ENCODE data around the gene GRB2.
"Not testable (repeated sequence)": the region's sequence is repeated elsewhere in the genome, so short reads cannot be mapped to it uniquely, and the experiment has no call there.

The GRB2 gene

DNA sequence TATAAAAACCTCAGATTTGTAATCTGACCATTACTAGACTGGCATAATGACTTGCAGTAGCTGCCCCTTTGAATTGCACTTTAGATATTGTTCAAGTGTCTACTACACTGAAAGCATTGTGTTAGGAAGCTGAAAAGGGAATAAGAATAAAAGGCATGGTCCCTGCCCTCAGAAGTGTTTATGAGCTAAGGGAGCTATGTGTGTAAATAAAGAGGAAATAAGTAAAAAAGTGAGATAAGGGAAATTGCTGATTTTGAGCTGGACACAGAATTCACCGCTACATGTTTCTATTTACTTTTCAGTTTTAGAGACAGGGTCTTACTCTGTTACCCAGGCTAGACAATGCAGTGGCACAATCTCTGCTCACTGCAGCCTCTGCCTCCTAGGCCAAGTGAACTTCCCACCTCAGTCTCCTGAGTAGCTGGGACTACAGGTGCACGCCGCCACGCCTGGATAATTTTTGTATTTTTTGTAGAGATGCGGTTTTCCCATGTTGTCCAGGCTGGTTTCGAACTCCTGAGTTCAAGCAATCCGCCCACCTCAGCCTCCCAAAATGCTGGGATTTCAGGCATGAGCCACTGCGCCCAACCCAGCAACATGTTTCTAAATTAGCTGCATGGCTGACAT, 57.0 kb downstream of the GRB2 start:
- no peak for DNase-seq

DNA sequence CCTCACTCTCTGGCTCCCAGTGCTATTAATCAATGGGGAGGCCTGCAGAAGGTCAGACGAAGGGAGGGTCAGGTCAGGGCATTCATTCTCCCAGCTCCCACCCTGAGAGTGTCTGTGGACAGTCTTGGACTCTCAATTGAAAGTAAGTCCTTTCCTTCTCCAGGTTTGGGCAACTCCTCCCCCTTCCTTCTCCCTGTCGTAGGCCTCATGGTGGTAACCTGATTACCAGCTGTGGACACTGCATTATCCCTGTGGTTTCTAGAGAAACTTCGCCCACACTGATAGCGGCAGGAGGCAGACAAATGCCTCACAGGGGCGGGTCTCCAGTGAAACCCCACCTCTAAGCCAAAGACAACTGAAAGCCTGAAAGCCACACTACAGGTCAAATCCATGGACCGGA, 58.6 kb downstream of the GRB2 start:
- peak; percentile 26 for DNase-seq

DNA sequence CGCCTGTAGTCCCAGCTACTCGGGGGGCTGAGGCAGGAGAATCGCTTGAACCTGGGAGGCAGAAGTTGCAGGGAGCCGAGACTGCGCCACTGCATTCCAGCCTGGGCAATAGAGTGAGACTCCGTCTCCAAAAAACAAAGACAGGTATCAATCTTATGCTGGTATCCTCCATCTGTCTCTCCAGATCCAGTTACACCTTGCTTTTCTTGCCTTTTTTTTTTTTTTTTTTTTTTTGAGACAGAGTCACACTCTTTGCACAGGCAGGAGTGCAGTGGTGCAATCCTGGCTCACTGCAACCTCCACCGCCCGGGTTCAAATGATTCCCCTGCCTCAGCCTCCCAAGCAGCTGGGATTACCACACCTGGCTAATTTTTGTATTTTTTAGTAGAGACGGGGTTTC, 59.1 kb downstream of the GRB2 start:
- DNase-seq = not testable (repeated sequence)

DNA sequence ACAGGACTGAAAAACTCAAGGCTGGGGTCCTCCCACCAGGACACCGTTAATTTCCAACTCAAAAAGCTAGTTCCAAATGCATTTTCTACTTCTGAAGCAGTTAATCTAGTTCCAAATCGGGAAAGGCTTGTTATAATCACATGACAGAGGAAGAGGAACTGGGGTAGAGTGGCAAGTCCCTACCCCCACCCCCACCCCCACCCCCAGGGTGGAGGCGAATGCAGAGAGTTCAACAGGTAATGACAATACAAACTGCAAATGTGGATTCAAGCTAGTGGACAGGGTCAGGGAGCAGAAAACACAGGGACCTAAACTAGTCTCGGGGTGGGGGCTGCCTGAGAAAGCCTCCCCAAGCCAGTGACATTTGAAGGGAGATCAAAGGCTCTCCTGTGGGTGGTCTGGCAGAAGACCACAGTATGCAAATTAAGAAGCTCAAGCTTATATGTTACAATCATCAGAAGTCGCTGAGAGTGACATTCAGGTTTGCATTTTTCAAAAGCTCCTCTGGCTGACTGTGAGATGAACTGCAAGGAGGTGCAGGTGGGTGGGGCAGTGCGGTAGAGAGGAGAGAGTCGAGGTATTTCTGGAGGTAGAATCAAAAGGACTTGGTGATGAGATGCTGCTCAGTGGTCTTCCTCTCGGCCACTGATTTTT, 59.8 kb downstream of the GRB2 start:
- peak; percentile 22 for DNase-seq

DNA sequence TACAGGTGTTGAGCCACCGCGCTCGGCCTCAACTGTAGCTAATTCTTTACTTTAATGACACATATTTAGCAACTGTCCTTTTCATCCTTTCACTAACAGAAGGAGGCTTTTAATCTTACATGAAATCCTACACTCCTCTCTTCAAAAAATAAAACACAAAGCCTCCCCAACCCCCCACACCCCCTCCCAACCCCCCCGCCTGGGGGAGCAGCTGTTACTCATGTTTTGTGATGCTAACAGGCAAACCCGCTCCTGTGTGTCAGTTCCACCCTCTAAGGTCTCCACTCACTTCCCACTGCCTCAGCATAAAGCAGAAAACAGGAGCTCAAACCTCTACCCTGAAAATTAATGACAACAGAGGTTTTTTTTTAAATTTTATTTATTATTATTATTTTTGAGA, 60.8 kb downstream of the GRB2 start:
- DNase-seq = peak; percentile 22

DNA sequence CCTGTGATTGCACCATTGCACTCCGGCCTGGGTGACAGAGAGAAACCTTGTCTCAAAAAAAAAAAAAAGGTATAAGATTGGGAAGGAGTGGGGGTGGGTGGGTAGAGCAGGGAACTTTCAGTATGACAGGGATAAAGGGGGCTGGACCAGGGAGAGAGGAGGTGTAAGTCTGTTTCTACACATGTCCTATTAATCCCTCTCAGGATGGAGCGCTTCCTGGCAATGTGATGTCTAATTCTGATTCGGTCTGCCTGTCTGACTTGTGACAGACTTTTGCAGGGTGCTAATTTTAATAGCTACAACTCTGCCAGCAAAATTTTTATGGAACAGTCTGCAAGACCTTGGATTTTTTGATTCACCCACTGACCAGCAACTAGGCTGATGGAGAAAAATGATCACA, 62.5 kb downstream of the GRB2 start:
- DNase-seq = no peak

DNA sequence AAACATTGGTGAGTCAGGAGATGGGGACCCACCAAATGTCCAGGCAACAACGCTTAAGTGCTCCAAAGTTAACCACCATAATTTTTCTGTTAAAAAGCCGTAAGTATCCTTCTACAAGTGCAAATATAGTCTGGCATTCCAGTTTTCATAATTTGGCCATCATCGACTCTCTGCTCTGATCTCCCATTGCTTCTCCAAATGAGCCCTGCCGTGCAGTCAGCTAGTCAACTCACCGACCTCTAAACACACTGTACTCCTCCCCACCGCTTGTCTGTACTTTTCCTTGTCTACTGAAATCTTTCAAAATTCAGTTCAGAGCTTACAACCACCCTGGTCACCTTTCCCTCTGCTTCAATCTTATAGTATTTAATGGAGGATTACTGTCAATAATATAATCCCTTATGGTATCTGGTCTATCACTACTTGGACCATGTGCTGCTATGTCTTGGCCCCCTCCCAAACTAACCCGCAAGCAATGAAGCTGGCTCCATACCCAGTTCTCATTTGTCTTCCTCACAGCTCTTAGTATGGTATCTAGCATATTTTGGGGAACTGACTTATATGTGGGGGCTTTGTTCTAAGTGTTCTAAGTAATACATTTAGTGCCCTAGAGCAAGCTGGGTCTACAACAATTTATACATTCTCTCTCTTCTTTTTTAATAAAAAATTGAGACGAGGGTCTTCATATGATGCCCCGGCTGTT, 63.5 kb downstream of the GRB2 start:
- DNase-seq = no peak

DNA sequence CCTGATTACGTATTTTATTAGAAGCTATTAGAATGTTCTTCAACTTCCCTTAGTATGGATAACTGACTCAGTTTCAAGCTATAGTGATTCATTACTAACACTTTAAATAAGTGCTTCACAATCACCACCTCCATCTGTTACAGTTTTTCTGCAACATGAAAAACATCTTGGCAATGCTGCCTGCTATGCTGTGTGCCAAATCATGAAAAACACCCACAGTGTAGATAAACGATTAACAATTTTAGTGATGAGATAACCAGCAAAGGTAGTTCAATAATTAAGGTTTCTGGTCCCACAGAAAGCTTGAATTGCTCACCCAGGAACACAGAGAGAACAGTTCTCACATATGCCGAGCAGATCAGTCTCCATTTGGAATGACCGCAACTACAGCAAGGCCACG, 64.8 kb downstream of the GRB2 start:
- no peak for DNase-seq

DNA sequence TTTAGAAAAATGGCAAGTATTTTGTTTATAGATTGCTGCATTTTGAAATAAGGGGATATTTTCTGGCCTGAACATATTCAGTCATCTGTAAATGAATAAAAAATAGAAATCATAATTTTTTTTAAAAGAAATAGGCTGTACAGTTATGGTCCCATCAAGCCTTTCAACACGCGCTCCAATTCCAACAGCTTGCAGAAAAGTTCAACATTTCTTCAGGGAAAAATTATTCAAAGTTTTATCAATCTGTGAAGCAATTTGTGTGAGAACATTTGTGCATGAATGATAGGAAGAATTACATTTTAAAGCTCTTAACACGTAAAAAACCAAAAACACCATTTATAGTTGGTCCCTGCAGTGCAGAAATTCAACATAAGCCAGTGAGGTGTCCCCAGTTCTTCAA, 65.5 kb downstream of the GRB2 start:
- no peak for DNase-seq

DNA sequence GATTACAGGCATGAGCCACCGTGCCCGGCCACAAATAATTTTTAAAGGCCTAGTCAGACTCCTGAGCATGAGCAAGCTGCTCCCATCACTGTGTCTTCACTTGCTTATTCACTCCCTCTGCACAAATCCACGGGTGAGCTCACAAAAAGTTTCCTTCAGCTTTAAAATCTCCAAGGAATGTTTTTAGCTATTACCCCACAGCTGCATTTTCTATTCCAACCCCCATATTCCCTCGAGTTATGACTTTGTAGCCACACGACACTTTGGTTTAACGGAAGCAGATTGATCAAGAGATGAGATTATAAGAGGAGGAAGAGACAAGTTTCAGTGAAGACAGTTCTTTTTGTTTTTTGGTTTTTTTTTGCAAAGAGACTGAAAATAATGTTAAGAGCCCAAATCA, 67.1 kb downstream of the GRB2 start:
- DNase-seq = no peak

DNA sequence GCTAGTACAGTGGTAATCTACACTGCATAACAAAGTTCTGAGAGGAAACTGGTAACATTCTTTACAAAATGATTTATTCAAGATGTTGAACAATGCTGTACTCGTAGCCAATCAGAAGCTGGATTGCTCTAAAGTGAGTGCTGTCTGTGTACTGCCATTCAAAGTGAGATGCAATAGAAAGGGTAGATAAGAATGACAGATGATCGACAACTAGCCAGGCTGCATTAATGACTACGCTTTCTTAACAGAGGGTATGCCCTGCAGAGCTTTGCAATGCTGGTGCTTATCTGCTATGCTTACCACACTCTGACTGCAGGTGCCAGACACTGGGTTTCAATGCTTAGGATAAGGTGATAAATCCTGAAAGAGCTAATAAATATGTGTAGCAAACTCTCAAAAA, 70.2 kb downstream of the GRB2 start:
- no peak for DNase-seq

DNA sequence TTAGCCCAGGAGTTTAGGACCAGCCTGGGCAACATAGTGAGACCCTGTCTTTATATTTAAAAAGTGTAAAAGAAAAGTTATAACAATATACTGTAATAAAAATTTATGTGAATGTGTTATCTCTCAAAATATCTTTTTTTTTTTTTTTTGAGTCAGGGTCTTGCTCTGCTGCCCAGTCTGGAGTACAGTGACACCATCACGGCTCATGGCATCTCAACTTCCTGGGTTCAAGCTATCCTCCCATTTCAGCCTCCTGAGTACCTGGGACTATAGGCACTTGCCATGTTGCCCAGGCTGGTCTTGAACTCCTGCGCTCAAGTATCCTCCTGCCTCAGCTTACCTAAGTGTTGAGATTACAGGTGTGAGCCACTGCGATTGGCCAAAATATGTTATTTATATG, 70.8 kb downstream of the GRB2 start:
- no peak for DNase-seq

DNA sequence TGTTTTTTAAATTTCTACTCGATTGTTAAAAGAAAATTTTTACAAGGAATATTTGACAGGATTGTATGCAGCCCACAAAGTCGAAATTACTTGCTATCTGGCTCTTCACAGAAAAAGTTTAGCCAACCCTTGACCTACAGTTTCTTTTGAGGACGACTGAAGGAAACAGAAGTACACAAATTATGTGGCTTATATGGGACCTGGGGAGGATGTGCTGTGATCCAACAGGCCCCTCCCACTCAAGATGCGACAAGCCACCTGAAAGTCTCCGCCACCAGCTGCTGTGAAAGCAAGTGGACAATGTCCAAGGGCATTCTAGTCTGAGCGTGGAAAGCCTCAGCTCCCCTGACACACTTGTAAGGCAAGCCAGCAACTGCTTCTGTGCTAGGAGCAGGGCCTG, 73.8 kb downstream of the GRB2 start:
- DNase-seq = no peak

DNA sequence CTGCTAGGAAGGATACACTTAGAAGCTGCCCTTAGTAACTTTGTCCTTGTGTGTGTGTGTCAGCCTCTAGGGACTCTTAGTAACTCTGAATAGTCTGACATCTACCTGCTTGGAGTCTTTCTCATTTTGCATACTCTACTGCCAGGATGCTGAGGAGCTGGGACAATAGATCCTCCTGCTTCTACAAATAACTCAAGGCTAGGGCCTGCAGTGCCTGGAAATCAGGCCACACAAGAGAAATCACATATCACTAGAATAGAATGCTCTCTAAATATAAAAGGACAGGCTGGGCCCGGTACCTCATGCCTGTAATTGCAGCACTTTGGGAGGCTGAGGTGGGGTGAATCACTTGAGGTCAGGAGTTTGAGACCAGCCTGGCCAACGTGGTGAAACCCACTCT, 77.7 kb downstream of the GRB2 start:
- DNase-seq = no peak

DNA sequence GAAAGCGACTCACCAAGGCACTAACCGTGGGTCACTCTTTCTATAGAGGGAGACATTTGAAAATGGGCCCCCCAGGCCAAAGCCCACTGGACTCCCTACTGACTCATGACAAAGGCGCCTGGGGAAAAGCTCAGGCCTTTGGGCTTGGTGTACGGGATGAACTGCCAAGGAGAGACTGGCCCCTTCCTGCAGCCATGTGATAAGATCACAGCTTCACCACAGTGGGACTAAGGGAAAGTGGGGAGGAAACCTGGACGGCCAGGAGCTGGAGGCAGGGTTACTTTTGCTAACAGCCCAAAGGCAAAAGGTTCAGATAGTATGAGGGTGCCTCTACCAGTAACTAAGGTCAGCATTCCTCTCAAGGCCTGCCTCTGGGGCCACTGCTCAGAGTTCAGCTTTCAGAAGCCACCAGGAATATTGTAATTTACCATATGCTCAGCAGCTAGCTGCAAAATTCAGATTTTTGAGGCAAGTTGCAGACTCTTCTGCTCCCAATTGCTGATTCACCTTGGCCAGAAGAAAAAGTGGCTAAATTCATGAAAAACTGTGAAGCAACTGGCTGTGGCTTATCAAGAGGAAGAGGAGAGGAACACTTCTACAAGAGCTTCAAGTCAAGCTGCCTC, 79.1 kb downstream of the GRB2 start:
- no peak for DNase-seq

DNA sequence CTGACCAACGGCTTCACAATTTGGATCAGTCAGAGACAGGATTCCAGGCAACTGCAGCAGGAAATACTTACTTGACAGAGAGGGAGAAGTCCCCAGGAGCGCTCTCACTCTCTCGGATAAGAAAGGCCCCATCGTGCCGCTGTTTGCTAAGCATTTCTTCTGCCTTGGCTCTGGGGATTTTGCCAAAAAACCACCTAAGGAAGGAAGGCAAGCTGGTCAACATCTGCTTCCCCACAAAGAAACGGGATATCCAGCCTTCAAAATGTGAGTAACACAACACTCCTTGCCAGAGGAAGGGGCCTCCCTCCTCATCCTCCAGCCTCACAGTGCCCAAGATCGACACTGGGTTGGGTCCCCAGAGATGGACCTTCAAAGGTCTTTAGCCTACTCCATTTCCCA, 79.7 kb downstream of the GRB2 start:
- DNase-seq = no peak

DNA sequence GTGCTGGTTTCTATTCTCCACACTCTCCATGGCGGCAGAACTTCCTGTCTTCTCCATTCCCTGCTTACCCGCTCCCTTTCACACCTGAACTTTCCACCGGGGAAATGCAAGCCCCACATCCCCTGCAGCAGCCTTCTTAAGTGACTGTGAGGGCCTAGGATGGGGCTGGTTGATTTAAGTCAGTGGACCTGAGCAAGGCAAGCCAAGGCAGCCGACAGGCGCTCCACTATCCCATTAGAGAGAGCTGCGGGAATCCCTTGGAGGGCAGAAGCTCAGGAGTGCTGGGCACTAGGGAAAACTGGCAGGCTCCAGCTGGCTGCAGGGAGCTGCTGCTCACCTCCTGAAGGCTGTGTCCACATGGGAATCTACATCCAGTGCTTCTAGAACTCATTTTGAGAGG, 80.1 kb downstream of the GRB2 start:
- no peak for DNase-seq

DNA sequence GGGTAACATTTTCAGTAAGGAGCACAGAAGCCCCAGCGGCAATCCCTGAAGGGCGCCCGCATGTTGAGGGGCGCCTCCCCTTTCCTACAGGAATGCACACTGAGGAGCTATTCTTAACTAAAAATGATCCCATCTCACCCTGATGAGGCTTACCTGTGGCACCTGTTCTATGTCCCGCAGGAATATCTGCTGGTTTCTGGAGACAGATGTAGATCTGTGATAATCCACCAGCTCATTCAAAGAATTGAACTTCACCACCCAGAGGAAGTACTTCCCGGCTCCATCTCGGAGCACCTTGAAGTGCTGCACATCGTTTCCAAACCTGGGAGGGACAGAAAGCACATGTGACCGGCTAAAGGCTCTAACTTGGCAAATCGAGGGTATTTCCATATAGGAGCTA, 84.0 kb downstream of the GRB2 start:
- DNase-seq = no peak

DNA sequence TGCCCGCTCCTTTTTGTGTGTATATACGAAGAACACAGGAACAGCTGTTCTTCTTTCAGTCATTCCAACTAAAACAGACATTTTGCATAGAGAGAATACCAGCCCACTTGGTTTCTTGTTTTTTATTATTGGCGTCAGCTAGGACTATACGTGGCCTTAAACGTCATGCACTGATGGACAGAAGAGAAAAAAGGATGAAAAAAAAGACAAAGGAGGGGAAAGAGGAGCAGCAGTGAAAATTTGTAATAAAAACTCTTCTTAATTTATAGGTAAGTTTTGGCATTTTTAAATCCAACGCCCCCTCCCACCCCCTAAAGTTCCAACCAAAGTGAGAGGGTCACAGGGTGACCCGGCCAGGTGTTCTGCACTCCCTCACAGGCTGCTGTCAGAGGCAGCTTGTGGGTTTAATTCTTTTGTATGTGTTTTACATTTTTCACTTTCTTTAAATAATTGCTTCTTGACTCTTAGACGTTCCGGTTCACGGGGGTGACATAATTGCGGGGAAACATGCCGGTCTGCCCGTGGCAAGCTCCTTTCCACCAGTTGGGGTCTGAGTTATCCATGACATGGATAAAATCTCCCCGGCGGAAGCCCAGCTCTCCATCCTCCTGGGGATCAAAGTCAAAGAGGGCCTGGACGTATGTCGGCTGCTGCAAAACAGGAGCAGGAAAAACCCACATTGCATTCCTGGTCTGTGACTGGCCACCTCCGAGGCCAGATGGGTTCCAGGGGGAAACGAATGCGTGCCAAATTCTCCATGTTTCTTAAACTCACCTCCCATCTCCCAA, 85.4 kb downstream of the GRB2 start:
- DNase-seq = no peak

DNA sequence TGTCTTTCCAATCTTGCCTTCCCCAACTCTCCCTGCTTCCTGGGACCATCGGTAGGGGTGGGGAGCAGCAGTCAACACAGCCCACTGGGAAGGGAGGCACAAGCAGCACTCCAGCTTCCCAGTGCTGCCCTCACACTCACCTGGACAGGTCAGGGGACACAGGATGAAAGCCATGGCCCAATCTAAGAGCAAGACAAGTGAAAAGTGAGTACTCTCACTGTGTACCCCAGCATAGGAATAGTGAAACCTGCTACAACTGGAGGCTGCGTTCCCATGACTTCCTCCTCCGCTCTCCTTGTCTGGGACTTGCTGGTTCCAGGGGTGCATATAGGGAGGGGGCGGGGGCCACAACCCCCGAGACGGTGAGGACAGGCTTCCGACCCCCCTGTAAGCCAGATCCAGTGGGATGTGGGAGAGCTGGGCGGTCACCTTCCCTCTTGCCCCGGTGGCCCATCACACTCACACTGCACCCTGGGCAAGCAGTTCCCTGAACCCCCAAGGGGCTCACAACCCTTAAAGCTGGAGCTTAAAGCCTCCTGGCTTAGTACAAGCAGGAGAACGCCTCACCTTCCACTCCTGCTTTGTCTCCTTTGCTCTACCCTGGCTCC, 86.8 kb downstream of the GRB2 start:
- no peak for DNase-seq

DNA sequence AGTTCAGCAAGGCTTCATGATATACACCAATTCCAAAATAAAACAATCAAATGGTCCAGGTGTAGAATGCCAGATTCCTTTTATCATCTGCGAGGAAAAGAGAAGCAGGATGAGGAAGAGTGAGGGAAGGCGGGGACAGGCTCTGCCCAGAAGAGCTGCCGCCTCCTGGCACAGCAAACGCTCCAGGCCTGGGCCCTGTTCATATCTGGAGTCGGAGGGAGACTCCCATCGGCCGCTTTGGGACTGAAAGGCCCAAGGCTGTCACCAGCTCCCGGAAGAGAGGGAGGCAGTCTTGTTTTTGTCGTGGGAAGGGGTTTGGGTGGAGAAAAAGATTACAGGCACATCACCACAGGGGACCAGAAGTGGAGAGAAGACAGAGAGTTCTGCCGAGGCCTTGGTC, 87.3 kb downstream of the GRB2 start:
- no peak for DNase-seq

DNA sequence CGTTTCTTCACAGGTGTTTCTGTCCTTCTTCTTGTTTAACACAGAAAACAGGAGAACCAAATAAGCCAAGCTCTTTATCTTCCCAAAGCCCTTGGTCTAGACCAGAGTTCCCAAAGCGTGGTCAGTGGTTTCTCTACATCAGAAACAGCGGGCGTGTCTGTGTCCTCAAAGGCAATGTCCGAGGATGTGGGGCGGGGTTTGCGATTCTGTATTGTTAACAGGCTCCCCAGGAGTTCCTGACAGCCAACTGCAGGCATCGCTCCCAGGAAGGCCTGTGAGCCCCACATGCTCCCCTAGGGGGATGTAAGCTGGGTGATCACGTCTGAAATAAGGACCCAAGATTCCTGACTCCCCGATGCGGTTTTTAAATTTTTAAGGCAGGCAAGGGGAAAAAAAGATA, 87.8 kb downstream of the GRB2 start:
- no peak for DNase-seq

DNA sequence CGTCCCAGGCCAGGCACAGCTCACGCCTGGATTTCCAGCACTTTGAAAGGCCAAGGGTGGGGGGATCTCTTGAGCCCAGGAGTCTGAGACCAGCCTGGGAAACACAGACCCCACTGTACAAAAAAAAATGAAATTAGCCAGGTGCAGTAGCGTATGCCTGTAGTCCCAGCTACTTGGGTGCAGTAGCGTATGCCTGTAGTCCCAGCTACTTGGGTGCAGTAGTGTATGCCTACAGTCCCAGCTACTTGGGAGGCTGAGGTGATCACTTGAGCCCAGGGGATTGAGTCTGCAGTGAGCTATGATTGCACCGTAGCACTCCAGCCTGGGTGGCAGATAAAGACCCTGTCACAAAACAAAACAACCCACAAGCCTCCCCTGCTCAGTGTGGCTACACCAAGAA, 89.2 kb downstream of the GRB2 start:
- no peak for DNase-seq

Data from stimulated activated naive CD4-positive, alpha-beta T cell treated with Interleukin-2 at 50 U/mL for 16 hours (primary cell).